ENCODE results near the gene GPR162. TPM values are rescaled to one million over a fixed set of nuclear protein-coding genes. Genes with fewer than 3 reads are reported as not detected.

Gene GPR162
- total and polyA plus RNA-seq, 2 of the 4 experiments (the other 2 are of a cell fraction) = 2.9 to 6.0 TPM

DNA sequence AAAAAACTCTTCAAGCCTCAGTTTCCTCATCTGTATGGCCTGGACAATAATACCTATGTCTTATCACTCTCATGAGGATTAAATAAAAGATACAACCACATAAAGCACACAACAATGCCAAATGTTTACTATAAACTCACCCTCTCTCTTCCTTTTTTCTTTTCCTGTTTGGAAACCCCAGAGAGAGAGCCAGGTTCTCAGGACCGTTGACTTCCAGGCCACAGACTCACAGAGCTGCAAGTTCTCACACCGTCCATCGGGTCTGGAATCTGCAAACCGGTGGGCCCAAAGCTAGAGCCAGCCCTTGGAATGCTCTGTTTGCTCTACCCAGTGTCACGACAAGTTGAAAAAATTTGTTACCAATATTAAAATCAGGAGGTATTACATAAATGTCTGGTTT, 36.9 kb upstream of the GPR162 start:
- no peak overlapping the region for H2AK5ac ChIP-seq (ENCODE audit: low read depth, low read length)
- TF ChIP-seq POLR2A (IDR thresholded peaks at IDR 0.05; ENCODE audit: low read depth, low read length) (no peak), MXI1 (IDR thresholded peaks at IDR 0.05; ENCODE audit: borderline replicate concordance, low read depth, low read length) (no peak), RFX5 (IDR thresholded peaks at IDR 0.05; ENCODE audit: low read depth, low read length) (no peak), RAD21 (IDR thresholded peaks at IDR 0.05; ENCODE audit: low read length) (no peak), CHD1 (IDR thresholded peaks at IDR 0.05; ENCODE audit: low read depth, low read length) (no peak), NFE2L2 (IDR thresholded peaks at IDR 0.05; ENCODE audit: low read depth, low read length) (no peak), MAZ (IDR thresholded peaks at IDR 0.05; ENCODE audit: borderline replicate concordance, low read depth, low read length) (no peak), FOS (IDR thresholded peaks at IDR 0.05; ENCODE audit: low read depth, low read length) (no peak), SMC3 (IDR thresholded peaks at IDR 0.05; ENCODE audit: low read depth, low read length) (no peak), BHLHE40 (IDR thresholded peaks at IDR 0.05; ENCODE audit: low read depth, low read length) (no peak), RCOR1 (IDR thresholded peaks at IDR 0.05; ENCODE audit: insufficient replicate concordance, low read length) (no peak)
- TF ChIP-seq, protein P1, sequence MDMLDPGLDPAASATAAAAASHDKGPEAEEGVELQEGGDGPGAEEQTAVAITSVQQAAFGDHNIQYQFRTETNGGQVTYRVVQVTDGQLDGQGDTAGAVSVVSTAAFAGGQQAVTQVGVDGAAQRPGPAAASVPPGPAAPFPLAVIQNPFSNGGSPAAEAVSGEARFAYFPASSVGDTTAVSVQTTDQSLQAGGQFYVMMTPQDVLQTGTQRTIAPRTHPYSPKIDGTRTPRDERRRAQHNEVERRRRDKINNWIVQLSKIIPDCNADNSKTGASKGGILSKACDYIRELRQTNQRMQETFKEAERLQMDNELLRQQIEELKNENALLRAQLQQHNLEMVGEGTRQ (IDR thresholded peaks at IDR 0.05; ENCODE audit: low read depth, low read length) = no peak
- TF ChIP-seq, protein P2, sequence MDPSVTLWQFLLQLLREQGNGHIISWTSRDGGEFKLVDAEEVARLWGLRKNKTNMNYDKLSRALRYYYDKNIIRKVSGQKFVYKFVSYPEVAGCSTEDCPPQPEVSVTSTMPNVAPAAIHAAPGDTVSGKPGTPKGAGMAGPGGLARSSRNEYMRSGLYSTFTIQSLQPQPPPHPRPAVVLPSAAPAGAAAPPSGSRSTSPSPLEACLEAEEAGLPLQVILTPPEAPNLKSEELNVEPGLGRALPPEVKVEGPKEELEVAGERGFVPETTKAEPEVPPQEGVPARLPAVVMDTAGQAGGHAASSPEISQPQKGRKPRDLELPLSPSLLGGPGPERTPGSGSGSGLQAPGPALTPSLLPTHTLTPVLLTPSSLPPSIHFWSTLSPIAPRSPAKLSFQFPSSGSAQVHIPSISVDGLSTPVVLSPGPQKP (IDR thresholded peaks at IDR 0.05; ENCODE audit: borderline replicate concordance, low read depth, low read length) = no peak
- TF ChIP-seq, protein P3, sequence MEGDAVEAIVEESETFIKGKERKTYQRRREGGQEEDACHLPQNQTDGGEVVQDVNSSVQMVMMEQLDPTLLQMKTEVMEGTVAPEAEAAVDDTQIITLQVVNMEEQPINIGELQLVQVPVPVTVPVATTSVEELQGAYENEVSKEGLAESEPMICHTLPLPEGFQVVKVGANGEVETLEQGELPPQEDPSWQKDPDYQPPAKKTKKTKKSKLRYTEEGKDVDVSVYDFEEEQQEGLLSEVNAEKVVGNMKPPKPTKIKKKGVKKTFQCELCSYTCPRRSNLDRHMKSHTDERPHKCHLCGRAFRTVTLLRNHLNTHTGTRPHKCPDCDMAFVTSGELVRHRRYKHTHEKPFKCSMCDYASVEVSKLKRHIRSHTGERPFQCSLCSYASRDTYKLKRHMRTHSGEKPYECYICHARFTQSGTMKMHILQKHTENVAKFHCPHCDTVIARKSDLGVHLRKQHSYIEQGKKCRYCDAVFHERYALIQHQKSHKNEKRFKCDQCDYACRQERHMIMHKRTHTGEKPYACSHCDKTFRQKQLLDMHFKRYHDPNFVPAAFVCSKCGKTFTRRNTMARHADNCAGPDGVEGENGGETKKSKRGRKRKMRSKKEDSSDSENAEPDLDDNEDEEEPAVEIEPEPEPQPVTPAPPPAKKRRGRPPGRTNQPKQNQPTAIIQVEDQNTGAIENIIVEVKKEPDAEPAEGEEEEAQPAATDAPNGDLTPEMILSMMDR (conservative IDR thresholded peaks at IDR 0.05; ENCODE audit: low read depth, low read length) = no peak
- H2BK20ac ChIP-seq (ENCODE audit: low read depth, low read length) = no peak overlapping the region
- CTCF ChIA-PET = interaction anchor here (0.5 to 0.9 kb wide), 3 partner anchors 8 to 51 kb away, joined by 3 read pairs; no protein-coding TSS in a partner anchor
- no peak overlapping the region for H4K5ac ChIP-seq (ENCODE audit: low read depth, low read length)
- intact Hi-C loops (cut with micrococcal nuclease) = no loop called here
- no peak overlapping the region for H3K4ac ChIP-seq (ENCODE audit: low read depth, low read length)
- H3K56ac ChIP-seq (ENCODE audit: extremely low read depth, insufficient read depth, low read length) = no peak overlapping the region
- no peak overlapping the region for H4K8ac ChIP-seq (ENCODE audit: low read depth in 2 of 2, low read length in 2 of 2)
- H3K36me3 ChIP-seq (ENCODE audit: control insufficient read depth, insufficient read depth, low read length) = no peaks in the 10 kb centered on the region
- no peak overlapping the region for H3K4me2 ChIP-seq (ENCODE audit: low read depth, low read length)
- dilution Hi-C loops (cut with HindIII; ENCODE audit: low sequenced_read_pairs, unreplicated experiment) = no loop called here
- no peak overlapping the region for H3K9ac ChIP-seq (ENCODE audit: low read depth, low read length)
- no peak overlapping the region for H4K91ac ChIP-seq (ENCODE audit: insufficient read depth, low read depth, low read length)
- peaks cover 6% of the 10 kb centered on the region for H3K4me1 ChIP-seq (ENCODE audit: control insufficient read depth, insufficient read depth, low read length)
- peaks cover 0 to 3% of the 10 kb centered on the region in 2 experiments; a peak in 1 of 4 replicates for H3K79me1 ChIP-seq (ENCODE audit: low read depth in 1 of 2, low read length in 2 of 2)
- H3K9me1 ChIP-seq (ENCODE audit: insufficient read depth, low read length) = peaks cover 8% of the 10 kb centered on the region; the same call in 1 of the 2 replicates
- H3K27me3 ChIP-seq (ENCODE audit: control insufficient read depth, insufficient read depth, low read length) = no peaks in the 10 kb centered on the region
- H3K18ac ChIP-seq (ENCODE audit: low read depth, low read length) = no peak overlapping the region
- H2AK9ac ChIP-seq (replicated peaks; ENCODE audit: low read depth, low read length, poor library complexity) = no peak overlapping the region
- H2BK15ac ChIP-seq (ENCODE audit: low read depth, low read length) = no peak overlapping the region
- no peak overlapping the region for H3K14ac ChIP-seq (replicated peaks; ENCODE audit: low read depth, low read length)
- H3K9me3 ChIP-seq (ENCODE audit: control insufficient read depth, insufficient read depth, low read length) = no peaks in the 10 kb centered on the region
- no CpG with 5 or more reads among the region's 5 CpGs for WGBS, 2 experiments (ENCODE audit: extremely low coverage in 2 of 2, insufficient read length in 1 of 2)
- H2BK5ac ChIP-seq (ENCODE audit: low read depth, low read length, poor library complexity, severe bottlenecking) = no peak overlapping the region
- H3K4me3 ChIP-seq (ENCODE audit: insufficient read depth, low read depth, low read length) = no peak overlapping the region
- H2AFZ ChIP-seq (replicated peaks; ENCODE audit: low read length, poor library complexity) = no peak overlapping the region
- H3K23ac ChIP-seq (ENCODE audit: low read depth, low read length) = no peak overlapping the region
- POLR2A ChIA-PET (ENCODE audit: unreplicated experiment) = no interaction called here
- H4K20me1 ChIP-seq (ENCODE audit: insufficient read depth, low read length) = no peaks in the 10 kb centered on the region
- ATAC-seq (ENCODE audit: low read depth) (no peak), DNase-seq (no peak)
- BruUV-seq (replicated peaks) = no TSS peak
- H3K27ac ChIP-seq (ENCODE audit: insufficient read depth, low read length) = no peak overlapping the region
- in situ Hi-C loops (cut with MboI; ENCODE audit: low sequenced_read_pairs) = no loop called here
- no peak overlapping the region for H2BK120ac ChIP-seq (ENCODE audit: low read depth, low read length)

Data from IMR-90 (cell line).